ENCODE data around the gene FLVCR2. TPM values are rescaled to one million over a fixed set of nuclear protein-coding genes. Genes with fewer than 3 reads are reported as not detected.

The FLVCR2 gene
- total and polyA plus RNA-seq, 12 donors: 0.95 to 11.3 (median 2.9) TPM

DNA sequence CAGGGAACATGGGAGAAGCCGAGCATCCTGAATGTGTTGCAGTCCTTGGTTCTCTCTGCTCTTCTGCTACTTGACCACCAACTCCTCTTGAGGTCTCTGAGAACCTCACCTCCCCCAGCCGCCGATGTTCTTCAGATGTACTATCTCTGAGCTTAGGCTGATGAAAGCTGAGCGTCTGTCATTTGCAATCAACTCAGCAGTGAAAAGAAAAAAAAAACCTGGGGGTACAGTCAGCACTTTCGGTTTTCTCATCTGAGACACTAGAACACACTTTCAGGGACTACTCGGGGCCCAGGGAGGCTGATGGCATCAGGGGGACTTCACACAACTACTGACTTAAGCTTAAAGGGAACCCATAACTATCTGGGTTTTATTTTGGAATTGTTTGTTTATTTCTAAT is 9.6 kb upstream of the FLVCR2 start:
- TF ChIP-seq, protein P1, sequence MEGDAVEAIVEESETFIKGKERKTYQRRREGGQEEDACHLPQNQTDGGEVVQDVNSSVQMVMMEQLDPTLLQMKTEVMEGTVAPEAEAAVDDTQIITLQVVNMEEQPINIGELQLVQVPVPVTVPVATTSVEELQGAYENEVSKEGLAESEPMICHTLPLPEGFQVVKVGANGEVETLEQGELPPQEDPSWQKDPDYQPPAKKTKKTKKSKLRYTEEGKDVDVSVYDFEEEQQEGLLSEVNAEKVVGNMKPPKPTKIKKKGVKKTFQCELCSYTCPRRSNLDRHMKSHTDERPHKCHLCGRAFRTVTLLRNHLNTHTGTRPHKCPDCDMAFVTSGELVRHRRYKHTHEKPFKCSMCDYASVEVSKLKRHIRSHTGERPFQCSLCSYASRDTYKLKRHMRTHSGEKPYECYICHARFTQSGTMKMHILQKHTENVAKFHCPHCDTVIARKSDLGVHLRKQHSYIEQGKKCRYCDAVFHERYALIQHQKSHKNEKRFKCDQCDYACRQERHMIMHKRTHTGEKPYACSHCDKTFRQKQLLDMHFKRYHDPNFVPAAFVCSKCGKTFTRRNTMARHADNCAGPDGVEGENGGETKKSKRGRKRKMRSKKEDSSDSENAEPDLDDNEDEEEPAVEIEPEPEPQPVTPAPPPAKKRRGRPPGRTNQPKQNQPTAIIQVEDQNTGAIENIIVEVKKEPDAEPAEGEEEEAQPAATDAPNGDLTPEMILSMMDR (IDR thresholded peaks at IDR 0.05): no peak
- no peak for DNase-seq
- no peak overlapping the region for H3K4me3 ChIP-seq
- H3K36me3 ChIP-seq: no peaks in the 10 kb centered on the region
- no peaks in the 10 kb centered on the region for H3K4me1 ChIP-seq
- no peaks in the 10 kb centered on the region for H3K9me3 ChIP-seq
- WGBS, 2 donors: 74 to 79% methylated on average over 6 of the region's 6 CpGs
- no peak for ATAC-seq
- intact Hi-C loops (cut with DNase I): loop anchor here in 2 of 10 donors (10.0 kb wide), 1 partner anchor 264 kb away; no protein-coding TSS in a partner anchor
- H3K27me3 ChIP-seq: no peaks in the 10 kb centered on the region
- no peak overlapping the region for H3K27ac ChIP-seq

DNA sequence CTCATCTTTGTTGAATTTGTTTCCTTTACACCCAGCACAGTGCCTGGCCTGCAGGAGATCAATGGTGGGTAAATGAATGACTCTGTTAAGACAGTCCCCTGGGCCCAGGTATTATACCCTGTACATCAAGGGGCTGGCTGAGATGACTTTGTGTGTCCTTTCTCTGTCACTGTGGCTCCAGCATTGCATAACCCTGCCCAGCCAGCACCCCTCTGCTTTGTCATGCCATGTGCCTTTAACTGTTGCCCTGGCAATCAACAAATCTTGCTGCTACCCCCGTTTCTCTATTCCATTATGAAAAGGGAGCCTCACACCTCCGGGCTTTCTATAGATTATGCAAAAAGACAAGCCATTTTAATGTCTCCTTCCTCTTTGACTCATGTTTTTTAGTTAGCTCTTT is 7.6 kb upstream of the FLVCR2 start:
- no peaks in the 10 kb centered on the region for H3K9me3 ChIP-seq
- H3K36me3 ChIP-seq: no peaks in the 10 kb centered on the region
- no peaks in the 10 kb centered on the region for H3K4me1 ChIP-seq
- intact Hi-C loops (cut with DNase I): loop anchor here in 1 of 10 donors (10.0 kb wide), 1 partner anchor 404 kb away; no protein-coding TSS in a partner anchor
- TF ChIP-seq, protein P1 (IDR thresholded peaks at IDR 0.05): no peak
- no peak overlapping the region for H3K27ac ChIP-seq
- H3K27me3 ChIP-seq: no peaks in the 10 kb centered on the region
- H3K4me3 ChIP-seq: no peak overlapping the region
- ATAC-seq (no peak), DNase-seq (no peak)
- 55 to 71% methylated on average over 2 of the region's 2 CpGs for WGBS, 2 donors

DNA sequence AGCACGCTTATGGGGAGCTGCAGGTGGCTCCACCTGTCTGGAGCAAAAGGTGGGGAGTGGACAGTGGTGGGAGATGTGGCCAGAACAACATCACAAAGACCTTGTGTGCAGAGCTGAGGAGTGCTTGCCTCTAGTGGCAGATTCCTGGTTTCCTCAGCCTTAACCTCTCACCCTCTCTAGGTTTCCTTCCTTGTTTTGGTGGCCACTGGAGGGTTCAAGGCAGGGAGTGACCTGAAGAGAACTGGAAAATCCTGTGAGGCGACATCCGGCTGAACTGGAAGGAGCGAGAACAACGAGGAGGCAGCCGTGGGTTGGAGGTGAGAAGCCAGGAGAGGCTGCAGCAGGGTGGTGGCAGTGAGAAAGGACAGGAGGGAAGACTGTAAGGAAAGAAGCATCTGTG is 6.3 kb upstream of the FLVCR2 start:
- Histone ChIP-seq H3K9me3 (no peaks in the 10 kb centered on the region), H3K27ac (no peak overlapping the region), H3K4me1 (no peaks in the 10 kb centered on the region), H3K27me3 (no peaks in the 10 kb centered on the region), H3K4me3 (no peak overlapping the region), H3K36me3 (no peaks in the 10 kb centered on the region)
- intact Hi-C loops (cut with DNase I): loop anchor here in 1 of 10 donors (10.0 kb wide), 1 partner anchor 403 kb away; no protein-coding TSS in a partner anchor
- DNase-seq: no peak
- TF ChIP-seq, protein P1 (IDR thresholded peaks at IDR 0.05): no peak
- WGBS, 2 donors: 86 to 87% methylated on average over 6 of the region's 6 CpGs
- no peak for ATAC-seq

DNA sequence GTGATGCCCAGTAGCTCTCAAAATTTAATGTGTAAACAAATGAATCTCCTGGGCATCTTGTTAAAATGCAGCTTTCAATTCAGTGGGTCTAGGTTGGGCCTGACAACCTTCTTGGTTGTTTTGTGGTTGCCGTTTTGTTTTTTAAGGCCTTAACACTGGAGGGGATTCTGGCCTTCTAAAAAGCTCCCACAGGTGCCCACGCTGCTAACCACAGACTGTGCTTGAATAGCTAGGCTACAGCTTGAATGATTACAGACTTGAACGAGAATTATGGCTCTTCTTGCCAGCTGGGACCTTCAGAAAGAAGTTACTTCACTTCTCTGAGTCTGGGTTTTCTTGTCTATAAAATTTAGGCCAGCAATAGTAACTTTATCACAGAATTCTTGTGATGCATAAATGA is 1.3 kb upstream of the FLVCR2 start:
- peaks cover 8 to 30% (median 20%) of the 10 kb centered on the region in 9 donors for H3K4me1 ChIP-seq
- no peak overlapping the region for H3K27ac ChIP-seq
- DNase-seq: no peak
- H3K36me3 ChIP-seq: no peaks in the 10 kb centered on the region
- H3K9me3 ChIP-seq: no peaks in the 10 kb centered on the region
- intact Hi-C loops (cut with DNase I): loop anchor here in 6 of 10 donors (1.0 to 10.0 kb wide), 4 partner anchors 75 to 398 kb away; no protein-coding TSS in a partner anchor
- no peak for ATAC-seq
- H3K4me3 ChIP-seq: no peak overlapping the region
- H3K27me3 ChIP-seq: no peaks in the 10 kb centered on the region
- TF ChIP-seq, protein P1 (IDR thresholded peaks at IDR 0.05): no peak
- 72 to 79% methylated on average over 3 of the region's 3 CpGs for WGBS, 2 donors
